HEK293T (cell line): ENCODE results near the gene CAPN2.

Experiments used
- CTCF ChIA-PET: fragments of 350-600 bp; formaldehyde crosslinking; extraction: SDS; loops from one replicate; lab custom pipeline; 2021; ENCODE audit warnings: antibody characterized with exemption, inconsistent platforms; lab: Yijun Ruan, JAX
- POLR2A ChIA-PET: fragments of 350-600 bp; formaldehyde crosslinking; extraction: SDS; loops from one replicate; lab custom pipeline; 2020; ENCODE audit warnings: antibody characterized with exemption, inconsistent platforms; lab: Yijun Ruan, JAX
- DNase-seq: peaks from one replicate; pipeline ENCODE4 v3.0.0; 2012; ENCODE audit warnings: mixed read lengths; ENCODE audit errors: extremely low spot score
- ARNT ChIP-seq: fragments of 450-650 bp; IDR thresholded peaks from 2 replicates; pipeline ENCODE4 v1.6.1; 2017; ENCODE audit warnings: mild to moderate bottlenecking
- BHLHE40 ChIP-seq: fragments of 450-650 bp; IDR thresholded peaks from 2 replicates; pipeline ENCODE4 v1.6.1; 2016; ENCODE audit warnings: mild to moderate bottlenecking, moderate library complexity, borderline replicate concordance
- CTBP1 ChIP-seq: fragments of 450-650 bp; IDR thresholded peaks from 2 replicates; pipeline ENCODE4 v1.6.1; 2016; ENCODE audit warnings: borderline replicate concordance
- ELF4 ChIP-seq: fragments of 450-650 bp; IDR thresholded peaks from 2 replicates; pipeline ENCODE4 v1.6.1; 2017; ENCODE audit warnings: antibody characterized with exemption
- FOXA1 ChIP-seq: fragments of 450-650 bp; IDR thresholded peaks from 2 replicates; pipeline ENCODE4 v1.6.1; 2016; ENCODE audit warnings: mild to moderate bottlenecking
- FOXK2 ChIP-seq: fragments of 450-650 bp; IDR thresholded peaks from 2 replicates; pipeline ENCODE4 v1.6.1; 2016; ENCODE audit warnings: mild to moderate bottlenecking
- FOXM1 ChIP-seq: fragments of 450-650 bp; IDR thresholded peaks from 2 replicates; pipeline ENCODE4 v1.6.1; 2017; ENCODE audit warnings: mild to moderate bottlenecking, borderline replicate concordance
- HDGF ChIP-seq: fragments of 450-650 bp; IDR thresholded peaks from 2 replicates; pipeline ENCODE4 v1.6.1; 2017; ENCODE audit warnings: antibody characterized with exemption, borderline replicate concordance
- L3MBTL2 ChIP-seq: fragments of 450-650 bp; conservative IDR thresholded peaks from 2 replicates; pipeline ENCODE4 v1.6.1; 2016; ENCODE audit warnings: mild to moderate bottlenecking
- LEF1 ChIP-seq: fragments of 450-650 bp; IDR thresholded peaks from 2 replicates; pipeline ENCODE4 v1.6.1; 2017; ENCODE audit warnings: mild to moderate bottlenecking, borderline replicate concordance
- NFRKB ChIP-seq: fragments of 450-650 bp; IDR thresholded peaks from 2 replicates; pipeline ENCODE4 v1.6.1; 2016; ENCODE audit warnings: mild to moderate bottlenecking, moderate library complexity
- PKNOX1 ChIP-seq: fragments of 450-650 bp; IDR thresholded peaks from 2 replicates; pipeline ENCODE4 v1.6.1; 2016
- SP1 ChIP-seq: fragments of 450-650 bp; IDR thresholded peaks from 2 replicates; pipeline ENCODE4 v1.6.1; 2017
- SUZ12 ChIP-seq: fragments of 450-650 bp; IDR thresholded peaks from 2 replicates; pipeline ENCODE4 v1.6.1; 2016; ENCODE audit warnings: mild to moderate bottlenecking
- TARDBP ChIP-seq: fragments of 450-650 bp; IDR thresholded peaks from 2 replicates; pipeline ENCODE4 v1.6.1; 2016
- ZNF384 ChIP-seq: fragments of 450-650 bp; IDR thresholded peaks from 2 replicates; pipeline ENCODE4 v1.6.1; 2016

Gene CAPN2

GRCh38 chr1:223780949-223781348, 68.6 kb downstream of the CAPN2 start:
- DNase-seq = no peak
- ChIA-PET CTCF (no interaction called here), POLR2A (interaction anchor here (1.0 to 1.6 kb wide), 2 partner anchors 9 to 65 kb away, joined by 4 read pairs; partner anchors contain the start of gene TP53BP2)
- no peak for TF ChIP-seq BHLHE40
- no peak for TF ChIP-seq TARDBP
- TF ChIP-seq NFRKB = no peak
- no peak for TF ChIP-seq HDGF
- TF ChIP-seq LEF1 = no peak
- no peak for TF ChIP-seq ELF4
- no peak for TF ChIP-seq ZNF384
- no peak for TF ChIP-seq CTBP1
- no peak for TF ChIP-seq PKNOX1
- no peak for TF ChIP-seq L3MBTL2
- no peak for TF ChIP-seq SUZ12
- no peak for TF ChIP-seq SP1
- no peak for TF ChIP-seq FOXK2
- no peak for TF ChIP-seq FOXM1
- TF ChIP-seq FOXA1 = no peak
- no peak for TF ChIP-seq ARNT

- TF ChIP-seq ZNF384 (no peak), ARNT (no peak), NFRKB (no peak), FOXM1 (no peak), FOXA1 (no peak), L3MBTL2 (no peak), ELF4 (no peak), TARDBP (no peak), SP1 (no peak), HDGF (no peak), CTBP1 (no peak), BHLHE40 (no peak)
- ChIA-PET CTCF (no interaction called here), POLR2A (interaction anchor here (1.1 kb wide), 1 partner anchor 8 kb away, joined by 3 read pairs; no protein-coding TSS in a partner anchor)
- no peak for DNase-seq
Observed at GRCh38 chr1:223783676-223784075, 71.3 kb downstream of the CAPN2 start.

- no peak for TF ChIP-seq ZNF384
- TF ChIP-seq HDGF = no peak
- TF ChIP-seq ELF4 = no peak
- TF ChIP-seq NFRKB = no peak
- TF ChIP-seq FOXK2 = no peak
- TF ChIP-seq L3MBTL2 = no peak
- TF ChIP-seq PKNOX1 = no peak
- TF ChIP-seq SUZ12 = no peak
- no peak for TF ChIP-seq FOXM1
- no peak for TF ChIP-seq CTBP1
- TF ChIP-seq LEF1 = no peak
- TF ChIP-seq TARDBP = no peak
- TF ChIP-seq FOXA1 = no peak
- no peak for TF ChIP-seq ARNT
- TF ChIP-seq BHLHE40 = no peak
- ChIA-PET POLR2A (interaction anchor here (1.1 kb wide), 1 partner anchor 9 kb away, joined by 3 read pairs; no protein-coding TSS in a partner anchor), CTCF (no interaction called here)
- DNase-seq = no peak
Observed at GRCh38 chr1:223784541-223784940, 72.2 kb downstream of the CAPN2 start.

GRCh38 chr1:223785808-223786207, 73.5 kb downstream of the CAPN2 start:
- ChIA-PET CTCF (no interaction called here), POLR2A (no interaction called here)
- TF ChIP-seq CTBP1 (no peak), FOXA1 (no peak), LEF1 (no peak), TARDBP (no peak), PKNOX1 (no peak), ARNT (no peak), BHLHE40 (no peak), FOXM1 (no peak), ELF4 (no peak), SUZ12 (no peak), HDGF (no peak), L3MBTL2 (no peak), SP1 (no peak), ZNF384 (no peak), FOXK2 (no peak), NFRKB (no peak)
- no peak for DNase-seq

GRCh38 chr1:223788746-223789415, 76.5 kb downstream of the CAPN2 start:
- no peak for DNase-seq
- TF ChIP-seq LEF1 (no peak), HDGF (no peak), L3MBTL2 (no peak), TARDBP (no peak), FOXM1 (no peak), FOXA1 (no peak), CTBP1 (no peak)
- CTCF ChIA-PET = interaction anchor here (1.0 kb wide), 1 partner anchor 93 kb away, joined by 3 read pairs; no protein-coding TSS in a partner anchor
- POLR2A ChIA-PET = no interaction called here

GRCh38 chr1:223792046-223792445, 79.7 kb downstream of the CAPN2 start:
- ChIA-PET CTCF (interaction anchor here (0.6 kb wide), 1 partner anchor 238 kb away, joined by 5 read pairs; no protein-coding TSS in a partner anchor), POLR2A (no interaction called here)
- no peak for DNase-seq
- TF ChIP-seq ZNF384 (no peak), FOXK2 (no peak), CTBP1 (no peak), BHLHE40 (no peak), PKNOX1 (no peak), NFRKB (no peak), HDGF (no peak), ARNT (no peak)
